ENCODE data around the gene SULT1A3. TPM values are rescaled to one million over a fixed set of nuclear protein-coding genes. Genes with fewer than 3 reads are reported as not detected.
A peak's percentile ranks its signal among the peaks of the same experiment; 100 is the strongest.
"Not testable (repeated sequence)": the region's sequence is repeated elsewhere in the genome, so short reads cannot be mapped to it uniquely, and the experiment has no call there.

SULT1A3 gene
- total and polyA plus RNA-seq, 2 donors (not counting 1 experiment from before 2014, with no cell fraction given) = 2.8 to 4.1 TPM

DNA sequence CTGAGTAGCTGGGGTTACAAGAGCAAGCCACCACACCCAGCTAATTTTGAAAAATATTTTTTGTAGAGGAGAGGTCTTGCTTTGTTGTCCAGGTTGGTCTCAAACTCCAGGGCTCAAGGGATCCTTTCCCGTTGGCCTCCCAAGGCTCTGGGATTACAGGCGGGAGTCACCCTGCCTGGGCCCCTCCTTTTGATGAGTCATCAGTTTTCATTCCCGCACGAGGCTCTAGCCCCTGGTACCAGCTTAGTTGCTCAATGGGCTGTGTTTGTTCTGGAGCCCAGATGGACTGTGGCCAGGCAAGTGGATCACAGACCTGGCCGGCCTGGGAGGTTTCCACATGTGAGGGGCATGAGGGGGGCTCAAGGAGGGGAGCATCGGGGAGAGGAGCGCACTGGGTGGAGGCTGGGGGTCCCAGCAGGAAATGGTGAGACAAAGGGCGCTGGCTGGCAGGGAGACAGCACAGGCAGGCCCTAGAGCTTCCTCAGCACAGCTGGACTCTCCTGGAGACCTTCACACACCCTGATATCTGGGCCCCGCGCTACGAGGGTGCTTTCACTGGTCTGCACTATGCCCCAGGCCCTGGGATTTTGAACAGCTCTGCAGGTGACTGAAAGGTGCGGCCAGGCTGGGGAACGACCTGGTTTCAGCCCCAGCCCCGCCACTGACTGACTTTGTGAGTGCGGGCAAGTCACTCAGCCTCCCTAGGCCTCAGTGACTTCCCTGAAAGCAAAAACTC, 721 bp downstream of the SULT1A3 start:
- not testable (repeated sequence) for DNase-seq (ENCODE audit: low read depth in 2 of 2); H3K4me1 ChIP-seq (ENCODE audit: control insufficient read depth, extremely low read depth, insufficient read depth, low read length); H3K36me3 ChIP-seq (ENCODE audit: control insufficient read depth, insufficient read depth, low read length); H3K79me2 ChIP-seq (ENCODE audit: control insufficient read depth, insufficient read depth, low read length); H4K20me1 ChIP-seq (ENCODE audit: control insufficient read depth, extremely low read depth, insufficient read depth, low read length); H3K9ac ChIP-seq (ENCODE audit: insufficient read depth, low read length); H3K4me2 ChIP-seq (ENCODE audit: extremely low read depth, insufficient read depth, low read length); H3K27me3 ChIP-seq (ENCODE audit: control insufficient read depth, insufficient read depth, low read length); H3K9me3 ChIP-seq (ENCODE audit: control insufficient read depth, insufficient read depth, low read depth, low read length); H3K27ac ChIP-seq (ENCODE audit: insufficient read depth, low read length); H3K4me3 ChIP-seq (replicated peaks in 1 of 4; ENCODE audit: control extremely low read depth in 1 of 4, insufficient read depth in 1 of 4, low read depth in 3 of 4, low read length in 4 of 4); H2AFZ ChIP-seq (ENCODE audit: low read length)

DNA sequence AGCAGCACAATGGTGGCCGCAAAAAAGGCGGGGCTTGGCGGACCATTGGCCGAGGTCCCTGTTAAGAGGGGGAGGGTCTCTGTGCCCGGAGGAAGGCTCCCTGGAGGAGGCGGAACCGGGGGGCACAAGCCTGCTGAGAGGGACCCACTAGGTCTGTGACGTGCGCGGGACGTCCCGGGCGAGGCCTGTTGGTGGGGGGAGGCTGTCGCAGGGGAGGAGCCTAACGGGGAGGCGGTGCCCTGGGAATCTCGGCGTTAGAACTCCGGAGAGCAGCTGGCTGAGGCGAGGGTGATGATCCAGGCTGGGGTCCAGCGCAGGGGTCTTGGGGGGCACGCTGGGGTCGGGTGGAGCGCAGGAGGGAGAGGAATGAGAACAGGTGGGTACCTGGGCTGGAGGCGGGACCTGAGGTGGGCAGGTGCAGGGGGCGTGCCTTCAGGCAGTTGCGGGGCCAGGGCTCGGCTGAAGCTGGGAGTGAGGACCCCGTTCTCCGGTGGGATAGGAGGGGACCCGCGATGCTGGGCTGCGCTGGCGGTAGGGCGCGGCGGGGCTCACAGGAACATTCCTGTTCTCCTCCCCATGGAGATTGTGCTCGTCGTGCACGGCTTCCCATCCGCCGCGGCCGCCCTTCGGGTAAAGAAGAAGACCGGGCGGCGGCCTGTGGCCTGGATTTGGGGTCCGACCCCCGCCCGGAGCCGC, 6.6 kb downstream of the SULT1A3 start:
- not testable (repeated sequence) for H4K20me1 ChIP-seq (ENCODE audit: control insufficient read depth, extremely low read depth, insufficient read depth, low read length); H3K27me3 ChIP-seq (ENCODE audit: control insufficient read depth, insufficient read depth, low read length); H3K36me3 ChIP-seq (ENCODE audit: control insufficient read depth, insufficient read depth, low read length); DNase-seq (ENCODE audit: low read depth in 2 of 2); H3K79me2 ChIP-seq (ENCODE audit: control insufficient read depth, insufficient read depth, low read length); H3K9me3 ChIP-seq (ENCODE audit: control insufficient read depth, insufficient read depth, low read depth, low read length); H2AFZ ChIP-seq (ENCODE audit: low read length); H3K9ac ChIP-seq (ENCODE audit: insufficient read depth, low read length); H3K27ac ChIP-seq (ENCODE audit: insufficient read depth, low read length); H3K4me1 ChIP-seq (ENCODE audit: control insufficient read depth, extremely low read depth, insufficient read depth, low read length)
- Histone ChIP-seq H3K4me3 (replicated peaks in 1 of 4; ENCODE audit: control extremely low read depth in 1 of 4, insufficient read depth in 1 of 4, low read depth in 3 of 4, low read length in 4 of 4) (peak overlapping the region in 3 of 4 experiments; percentile 21 to 55 (median 39)), H3K4me2 (ENCODE audit: extremely low read depth, insufficient read depth, low read length) (peak overlapping the region; percentile 64)

GRCh38 chr16:30206252-30206651, 7.2 kb downstream of the SULT1A3 start:
- H3K79me2 ChIP-seq (ENCODE audit: control insufficient read depth, insufficient read depth, low read length); H3K27me3 ChIP-seq (ENCODE audit: control insufficient read depth, insufficient read depth, low read length); H3K36me3 ChIP-seq (ENCODE audit: control insufficient read depth, insufficient read depth, low read length); H4K20me1 ChIP-seq (ENCODE audit: control insufficient read depth, extremely low read depth, insufficient read depth, low read length); H3K9ac ChIP-seq (ENCODE audit: insufficient read depth, low read length); H2AFZ ChIP-seq (ENCODE audit: low read length); DNase-seq (ENCODE audit: low read depth in 2 of 2); H3K4me2 ChIP-seq (ENCODE audit: extremely low read depth, insufficient read depth, low read length); H3K9me3 ChIP-seq (ENCODE audit: control insufficient read depth, insufficient read depth, low read depth, low read length); H3K27ac ChIP-seq (ENCODE audit: insufficient read depth, low read length); H3K4me1 ChIP-seq (ENCODE audit: control insufficient read depth, extremely low read depth, insufficient read depth, low read length): not testable (repeated sequence)
- peak overlapping the region in 1 of 4 experiments; percentile 55 for H3K4me3 ChIP-seq (replicated peaks in 1 of 4; ENCODE audit: control extremely low read depth in 1 of 4, insufficient read depth in 1 of 4, low read depth in 3 of 4, low read length in 4 of 4)

DNA sequence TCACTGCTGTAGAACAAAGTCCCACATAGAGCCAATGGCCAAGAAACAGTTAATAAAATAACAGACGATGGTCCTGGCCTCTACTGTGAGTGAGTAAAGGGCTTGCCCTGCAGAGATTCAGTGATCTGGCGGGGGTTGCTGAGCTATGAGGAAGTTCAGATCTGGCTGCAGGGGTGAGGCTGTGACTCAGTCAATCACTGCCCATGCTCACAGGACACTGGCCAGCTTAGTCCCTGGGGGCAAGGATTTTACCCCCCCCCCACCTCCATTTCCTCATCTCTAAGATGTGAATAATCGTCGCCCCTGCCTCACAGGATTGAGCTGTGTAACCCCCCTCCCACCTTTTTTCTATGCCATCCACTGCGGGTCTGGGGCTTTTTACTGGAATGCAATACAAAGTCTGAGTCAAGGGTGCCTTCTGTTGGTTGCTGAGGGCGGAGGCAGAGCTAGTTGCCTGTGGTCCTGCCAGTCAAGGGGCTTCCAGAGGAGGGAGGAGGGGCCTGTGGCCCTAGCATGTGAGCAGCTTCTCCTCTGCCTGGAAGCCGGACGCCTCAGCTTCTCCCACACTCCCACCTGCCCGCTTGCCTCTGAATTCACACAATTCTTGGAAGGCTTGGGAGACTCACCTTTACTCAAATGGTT, 8.1 kb downstream of the SULT1A3 start:
- not testable (repeated sequence) for H3K9me3 ChIP-seq (ENCODE audit: control insufficient read depth, insufficient read depth, low read depth, low read length); H3K36me3 ChIP-seq (ENCODE audit: control insufficient read depth, insufficient read depth, low read length); H3K4me2 ChIP-seq (ENCODE audit: extremely low read depth, insufficient read depth, low read length); H3K4me3 ChIP-seq (replicated peaks in 1 of 4; ENCODE audit: control extremely low read depth in 1 of 4, insufficient read depth in 1 of 4, low read depth in 3 of 4, low read length in 4 of 4); H4K20me1 ChIP-seq (ENCODE audit: control insufficient read depth, extremely low read depth, insufficient read depth, low read length); DNase-seq (ENCODE audit: low read depth in 2 of 2); H3K9ac ChIP-seq (ENCODE audit: insufficient read depth, low read length); H3K27me3 ChIP-seq (ENCODE audit: control insufficient read depth, insufficient read depth, low read length); H3K79me2 ChIP-seq (ENCODE audit: control insufficient read depth, insufficient read depth, low read length); H2AFZ ChIP-seq (ENCODE audit: low read length); H3K27ac ChIP-seq (ENCODE audit: insufficient read depth, low read length); H3K4me1 ChIP-seq (ENCODE audit: control insufficient read depth, extremely low read depth, insufficient read depth, low read length)

- not testable (repeated sequence) for H3K9ac ChIP-seq (ENCODE audit: insufficient read depth, low read length); H2AFZ ChIP-seq (ENCODE audit: low read length); H3K36me3 ChIP-seq (ENCODE audit: control insufficient read depth, insufficient read depth, low read length)
Measured at GRCh38 chr16:30209032-30209431, 10.0 kb downstream of the SULT1A3 start.

GRCh38 chr16:30211414-30211813, 12.4 kb downstream of the SULT1A3 start:
- not testable (repeated sequence) for H3K27ac ChIP-seq (ENCODE audit: insufficient read depth, low read length); H2AFZ ChIP-seq (ENCODE audit: low read length); H3K9me3 ChIP-seq (ENCODE audit: control insufficient read depth, insufficient read depth, low read depth, low read length); H3K36me3 ChIP-seq (ENCODE audit: control insufficient read depth, insufficient read depth, low read length); H3K4me1 ChIP-seq (ENCODE audit: control insufficient read depth, extremely low read depth, insufficient read depth, low read length); H3K4me3 ChIP-seq (replicated peaks in 1 of 4; ENCODE audit: control extremely low read depth in 1 of 4, insufficient read depth in 1 of 4, low read depth in 3 of 4, low read length in 4 of 4); H3K9ac ChIP-seq (ENCODE audit: insufficient read depth, low read length); DNase-seq (ENCODE audit: low read depth in 2 of 2); H3K79me2 ChIP-seq (ENCODE audit: control insufficient read depth, insufficient read depth, low read length); H4K20me1 ChIP-seq (ENCODE audit: control insufficient read depth, extremely low read depth, insufficient read depth, low read length); H3K4me2 ChIP-seq (ENCODE audit: extremely low read depth, insufficient read depth, low read length); H3K27me3 ChIP-seq (ENCODE audit: control insufficient read depth, insufficient read depth, low read length)

More at GRCh38 chr16:30209032-30209431, 10.0 kb downstream of the SULT1A3 start:
- H3K79me2 ChIP-seq (ENCODE audit: control insufficient read depth, insufficient read depth, low read length); H3K4me1 ChIP-seq (ENCODE audit: control insufficient read depth, extremely low read depth, insufficient read depth, low read length); H3K4me3 ChIP-seq (replicated peaks in 1 of 4; ENCODE audit: control extremely low read depth in 1 of 4, insufficient read depth in 1 of 4, low read depth in 3 of 4, low read length in 4 of 4); H3K27me3 ChIP-seq (ENCODE audit: control insufficient read depth, insufficient read depth, low read length); H3K9me3 ChIP-seq (ENCODE audit: control insufficient read depth, insufficient read depth, low read depth, low read length); H4K20me1 ChIP-seq (ENCODE audit: control insufficient read depth, extremely low read depth, insufficient read depth, low read length); H3K4me2 ChIP-seq (ENCODE audit: extremely low read depth, insufficient read depth, low read length); DNase-seq (ENCODE audit: low read depth in 2 of 2); H3K27ac ChIP-seq (ENCODE audit: insufficient read depth, low read length): not testable (repeated sequence)
